DOHH2 (cell line): Measurements from ENCODE around the gene SEC16A.

Experiments used
- H3F3A ChIP-seq: fragments of 200-600 bp; sonication (generic), shearing (Covaris generic); 2 replicates; pipeline ENCODE4 v1.6.0; 2016; ENCODE audit warnings: antibody characterized with exemption, mild to moderate bottlenecking; ENCODE audit not compliant: control insufficient read depth, insufficient read depth
- H3K27ac ChIP-seq: fragments of 200-600 bp; sonication (generic); 2 replicates; pipeline ENCODE4 v1.5.1; 2014; ENCODE audit warnings: low read depth, mild to moderate bottlenecking, low read length, moderate library complexity
- H3K27me3 ChIP-seq: fragments of 200-600 bp; sonication (generic); 2 replicates; pipeline ENCODE4 v1.6.1; 2014; ENCODE audit warnings: mild to moderate bottlenecking, low read length, mixed read lengths; ENCODE audit not compliant: control insufficient read depth
- H3K36me3 ChIP-seq: fragments of 200-600 bp; sonication (generic); 2 replicates; pipeline ENCODE4 v1.6.1; 2014; ENCODE audit warnings: mild to moderate bottlenecking, low read length, moderate library complexity, mixed read lengths; ENCODE audit not compliant: control insufficient read depth
- H3K4me1 ChIP-seq: fragments of 200-600 bp; sonication (generic); 2 replicates; pipeline ENCODE4 v1.6.1; 2014; ENCODE audit warnings: mild to moderate bottlenecking, low read length, mixed read lengths; ENCODE audit not compliant: control insufficient read depth
- H3K4me2 ChIP-seq: fragments of 200-600 bp; sonication (generic); 2 replicates; pipeline ENCODE4 v1.6.0; 2014; ENCODE audit warnings: mild to moderate bottlenecking, low read length, moderate library complexity
- H3K4me3 ChIP-seq: fragments of 200-600 bp; sonication (generic); 2 replicates; pipeline ENCODE4 v1.5.1; 2014; ENCODE audit warnings: mild to moderate bottlenecking, low read length, mixed read lengths
- H3K79me2 ChIP-seq: fragments of 200-600 bp; sonication (generic); 2 replicates; pipeline ENCODE4 v1.6.1; 2014; ENCODE audit warnings: mild to moderate bottlenecking, low read length, mixed read lengths; ENCODE audit not compliant: control insufficient read depth
- H3K9me2 ChIP-seq: fragments of 200-600 bp; sonication (generic); replicated peaks from 2 replicates; pipeline ENCODE4 v1.6.1; 2014; ENCODE audit warnings: mild to moderate bottlenecking, low read length, mixed read lengths; ENCODE audit not compliant: control insufficient read depth
- H3K9me3 ChIP-seq: fragments of 200-600 bp; sonication (generic); 2 replicates; pipeline ENCODE4 v1.6.1; 2014; ENCODE audit warnings: antibody characterized with exemption, low read length, mixed read lengths; ENCODE audit not compliant: control insufficient read depth, insufficient read depth
- H4K20me1 ChIP-seq: fragments of 200-600 bp; sonication (generic); 2 replicates; pipeline ENCODE4 v1.6.0; 2014; ENCODE audit warnings: low read depth, mild to moderate bottlenecking, antibody characterized with exemption, low read length, moderate library complexity; ENCODE audit not compliant: control insufficient read depth, insufficient read depth
- EZH2phosphoT487 ChIP-seq: fragments of 200-600 bp; sonication (generic); IDR thresholded peaks from 2 replicates; pipeline ENCODE4 v1.6.1; 2017; ENCODE audit warnings: borderline replicate concordance, mild to moderate bottlenecking, antibody characterized with exemption, low read length, moderate library complexity, mixed read lengths
- TF ChIP-seq, protein P1 (sequence below): fragments of 200-600 bp; sonication (generic); IDR thresholded peaks from one replicate; pipeline ENCODE4 v1.5.1; 2014; ENCODE audit warnings: antibody characterized with exemption, mild to moderate bottlenecking, low read depth, low read length; ENCODE audit not compliant: poor library complexity, severe bottlenecking

Gene SEC16A

DNA sequence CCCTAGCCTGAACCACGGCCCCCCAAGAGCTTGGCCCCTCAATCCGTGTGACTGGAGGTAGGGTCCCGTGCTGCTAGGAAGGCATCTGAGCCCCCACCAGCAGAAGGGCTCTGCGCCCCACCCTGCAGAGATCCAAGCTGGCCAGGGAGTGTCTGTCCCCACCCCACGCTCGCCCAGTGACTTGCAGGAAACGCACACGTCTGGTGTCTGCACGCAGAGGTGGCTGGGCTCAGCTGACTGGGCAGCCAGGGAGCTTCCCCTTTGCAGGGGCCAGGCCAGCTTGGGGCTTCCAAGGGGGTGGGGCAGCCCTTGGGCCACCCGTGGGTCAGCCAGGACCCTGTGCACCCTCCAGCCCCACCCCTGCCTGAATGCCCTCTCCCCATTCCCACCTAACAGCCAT, 38.7 kb upstream of the SEC16A start:
- Histone ChIP-seq H3K9me3 (no peaks in the 10 kb centered on the region), H3K4me1 (no peaks in the 10 kb centered on the region), H3K4me3 (no peak overlapping the region), H3K79me2 (no peaks in the 10 kb centered on the region), H3K27ac (no peak overlapping the region), H3F3A (no peaks in the 10 kb centered on the region), H4K20me1 (no peaks in the 10 kb centered on the region), H3K4me2 (no peak overlapping the region), H3K36me3 (peaks cover 11% of the 10 kb centered on the region; the same call in 1 of the 2 replicates), H3K27me3 (no peaks in the 10 kb centered on the region), H3K9me2 (no peaks in the 10 kb centered on the region)
- TF ChIP-seq, protein P1, sequence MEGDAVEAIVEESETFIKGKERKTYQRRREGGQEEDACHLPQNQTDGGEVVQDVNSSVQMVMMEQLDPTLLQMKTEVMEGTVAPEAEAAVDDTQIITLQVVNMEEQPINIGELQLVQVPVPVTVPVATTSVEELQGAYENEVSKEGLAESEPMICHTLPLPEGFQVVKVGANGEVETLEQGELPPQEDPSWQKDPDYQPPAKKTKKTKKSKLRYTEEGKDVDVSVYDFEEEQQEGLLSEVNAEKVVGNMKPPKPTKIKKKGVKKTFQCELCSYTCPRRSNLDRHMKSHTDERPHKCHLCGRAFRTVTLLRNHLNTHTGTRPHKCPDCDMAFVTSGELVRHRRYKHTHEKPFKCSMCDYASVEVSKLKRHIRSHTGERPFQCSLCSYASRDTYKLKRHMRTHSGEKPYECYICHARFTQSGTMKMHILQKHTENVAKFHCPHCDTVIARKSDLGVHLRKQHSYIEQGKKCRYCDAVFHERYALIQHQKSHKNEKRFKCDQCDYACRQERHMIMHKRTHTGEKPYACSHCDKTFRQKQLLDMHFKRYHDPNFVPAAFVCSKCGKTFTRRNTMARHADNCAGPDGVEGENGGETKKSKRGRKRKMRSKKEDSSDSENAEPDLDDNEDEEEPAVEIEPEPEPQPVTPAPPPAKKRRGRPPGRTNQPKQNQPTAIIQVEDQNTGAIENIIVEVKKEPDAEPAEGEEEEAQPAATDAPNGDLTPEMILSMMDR: no peak
- TF ChIP-seq EZH2phosphoT487: no peak

DNA sequence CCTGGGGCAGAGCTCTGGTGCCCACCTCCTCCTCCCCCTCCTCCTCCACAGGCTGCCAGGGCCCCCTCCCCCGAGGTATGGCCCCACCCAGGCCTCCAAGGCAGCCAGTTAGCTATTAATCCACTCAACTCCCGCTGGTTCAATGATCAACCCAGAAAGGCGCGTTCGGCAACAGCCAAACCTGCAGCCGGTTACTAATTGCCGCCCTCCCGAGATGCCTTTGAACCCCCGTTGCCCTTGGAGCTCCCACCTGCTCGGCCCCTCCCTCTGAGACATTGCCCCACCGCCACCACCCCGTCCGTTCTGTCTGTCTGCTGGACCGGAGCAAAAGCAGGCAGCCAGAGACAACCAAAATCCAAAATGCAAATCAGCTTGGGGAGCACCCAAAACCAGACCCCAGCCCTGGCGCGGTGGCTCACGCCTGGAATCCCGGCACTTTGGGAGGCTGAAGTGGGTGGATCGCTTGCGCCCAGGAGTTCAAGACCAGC, 37.3 kb upstream of the SEC16A start:
- TF ChIP-seq, protein P1: no peak
- no peak for TF ChIP-seq EZH2phosphoT487
- Histone ChIP-seq H3K9me3 (no peaks in the 10 kb centered on the region), H3K79me2 (no peaks in the 10 kb centered on the region), H3K9me2 (no peaks in the 10 kb centered on the region), H3K4me2 (no peak overlapping the region), H3K36me3 (peaks cover 11% of the 10 kb centered on the region; the same call in 1 of the 2 replicates), H3K4me1 (no peaks in the 10 kb centered on the region), H3K27ac (no peak overlapping the region), H3F3A (no peaks in the 10 kb centered on the region), H4K20me1 (no peaks in the 10 kb centered on the region), H3K27me3 (no peaks in the 10 kb centered on the region), H3K4me3 (no peak overlapping the region)

DNA sequence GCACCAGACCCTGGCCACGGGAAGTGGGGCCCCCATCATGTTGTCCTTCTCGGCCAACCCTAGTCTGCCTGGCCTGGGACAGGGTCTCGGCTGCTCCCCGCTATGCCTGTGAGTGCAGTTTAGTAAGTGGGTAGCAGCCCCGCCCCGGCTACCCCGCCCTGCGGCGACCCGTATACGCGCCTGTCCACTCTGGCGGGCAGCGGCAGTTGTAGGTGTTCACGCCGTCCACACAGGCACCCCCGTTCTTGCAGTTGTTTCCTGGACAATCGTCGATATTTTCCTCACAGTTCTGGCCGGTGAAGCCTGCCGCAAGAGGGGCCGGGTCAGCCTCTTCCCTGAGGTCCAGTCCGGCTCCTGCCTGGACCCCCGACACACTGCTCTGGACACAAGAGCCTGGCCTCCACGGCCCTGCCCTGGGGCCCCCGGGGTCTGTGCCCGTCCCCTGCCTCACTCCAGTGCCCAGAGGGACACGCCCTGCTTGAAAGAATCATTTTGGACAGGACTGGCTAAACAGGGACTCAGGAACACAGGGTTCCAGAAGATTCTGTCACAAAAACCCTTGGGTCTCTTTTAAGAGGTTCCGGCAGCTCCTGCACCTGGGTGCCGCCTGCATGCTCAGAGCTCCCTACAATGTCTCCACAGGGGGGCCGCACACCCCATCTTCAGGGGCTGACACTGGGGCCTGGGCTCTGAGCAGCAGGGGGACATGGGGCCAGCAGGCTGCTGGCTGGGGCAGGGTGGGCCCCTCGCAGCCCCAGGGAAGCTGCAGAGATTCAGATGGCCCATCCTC, 36.6 kb upstream of the SEC16A start:
- H3K9me2 ChIP-seq: no peaks in the 10 kb centered on the region
- H3K36me3 ChIP-seq: peaks cover 17% of the 10 kb centered on the region; the same call in 1 of the 2 replicates
- H3K9me3 ChIP-seq: no peaks in the 10 kb centered on the region
- no peak for TF ChIP-seq EZH2phosphoT487
- TF ChIP-seq, protein P1: no peak
- no peaks in the 10 kb centered on the region for H4K20me1 ChIP-seq
- H3K27ac ChIP-seq: no peak overlapping the region
- H3K4me3 ChIP-seq: no peak overlapping the region
- no peaks in the 10 kb centered on the region for H3F3A ChIP-seq
- no peaks in the 10 kb centered on the region for H3K27me3 ChIP-seq
- H3K4me1 ChIP-seq: no peaks in the 10 kb centered on the region
- H3K79me2 ChIP-seq: no peaks in the 10 kb centered on the region
- no peak overlapping the region for H3K4me2 ChIP-seq
